Measurements from ENCODE around the gene EMCN.

- TF ChIP-seq, protein P1, sequence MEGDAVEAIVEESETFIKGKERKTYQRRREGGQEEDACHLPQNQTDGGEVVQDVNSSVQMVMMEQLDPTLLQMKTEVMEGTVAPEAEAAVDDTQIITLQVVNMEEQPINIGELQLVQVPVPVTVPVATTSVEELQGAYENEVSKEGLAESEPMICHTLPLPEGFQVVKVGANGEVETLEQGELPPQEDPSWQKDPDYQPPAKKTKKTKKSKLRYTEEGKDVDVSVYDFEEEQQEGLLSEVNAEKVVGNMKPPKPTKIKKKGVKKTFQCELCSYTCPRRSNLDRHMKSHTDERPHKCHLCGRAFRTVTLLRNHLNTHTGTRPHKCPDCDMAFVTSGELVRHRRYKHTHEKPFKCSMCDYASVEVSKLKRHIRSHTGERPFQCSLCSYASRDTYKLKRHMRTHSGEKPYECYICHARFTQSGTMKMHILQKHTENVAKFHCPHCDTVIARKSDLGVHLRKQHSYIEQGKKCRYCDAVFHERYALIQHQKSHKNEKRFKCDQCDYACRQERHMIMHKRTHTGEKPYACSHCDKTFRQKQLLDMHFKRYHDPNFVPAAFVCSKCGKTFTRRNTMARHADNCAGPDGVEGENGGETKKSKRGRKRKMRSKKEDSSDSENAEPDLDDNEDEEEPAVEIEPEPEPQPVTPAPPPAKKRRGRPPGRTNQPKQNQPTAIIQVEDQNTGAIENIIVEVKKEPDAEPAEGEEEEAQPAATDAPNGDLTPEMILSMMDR (IDR thresholded peaks at IDR 0.05 in 2 of 3, conservative IDR thresholded peaks at IDR 0.05 in 1 of 3; ENCODE audit: control insufficient read depth in 2 of 3, extremely low read depth in 1 of 3, insufficient read depth in 1 of 3, low read depth in 3 of 3, low read length in 3 of 3), result no peak
- TF ChIP-seq NBN (IDR thresholded peaks at IDR 0.05) (no peak), SUZ12 (IDR thresholded peaks at IDR 0.05; ENCODE audit: unreplicated experiment) (no peak), TAF1 (IDR thresholded peaks at IDR 0.05; ENCODE audit: borderline replicate concordance, low read depth, low read length) (no peak), ASH2L (IDR thresholded peaks at IDR 0.05; ENCODE audit: borderline replicate concordance, low read depth) (no peak), STAT3 (IDR thresholded peaks at IDR 0.05; ENCODE audit: low read depth, low read length) (no peak), IKZF1 (conservative IDR thresholded peaks at IDR 0.05) (no peak)
Observed at GRCh38 chr4:100417565-100417964, 100.3 kb downstream of the EMCN start.
